DMS153 treated with DMSO at 0.1 percent for 48 hours (cell line): ENCODE results near the gene DSCAM.

Experiments used
- DNase-seq: peaks from one replicate; lab custom pipeline; 2025; ENCODE audit not compliant: unreplicated experiment; lab: John Stamatoyannopoulos, UW

The DSCAM gene

GRCh38 chr21:40783404-40783803, 63.6 kb downstream of the DSCAM start:
- no peak for DNase-seq

GRCh38 chr21:40770435-40771055, 76.4 kb downstream of the DSCAM start:
- no peak for DNase-seq

GRCh38 chr21:40769231-40769630, 77.7 kb downstream of the DSCAM start:
- DNase-seq = no peak

DNA sequence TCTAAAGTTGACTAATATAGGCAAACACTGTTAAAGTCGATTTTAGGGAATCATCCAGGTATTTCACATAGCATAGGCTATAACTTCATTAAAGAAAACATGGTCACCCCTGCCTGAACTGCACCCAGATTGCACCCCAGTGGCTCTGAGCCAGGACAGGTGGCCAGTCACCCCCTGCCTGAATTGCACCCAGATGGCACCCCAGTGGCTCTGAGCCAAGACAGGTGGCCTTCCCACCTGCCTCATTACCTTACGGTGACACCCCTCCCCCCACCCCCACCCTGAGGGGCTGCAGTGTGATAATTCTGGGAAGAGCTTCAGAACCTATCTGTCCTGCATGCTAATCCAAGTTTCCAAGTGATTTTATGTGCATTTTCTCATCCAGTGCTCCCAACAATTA, 78.9 kb downstream of the DSCAM start:
- DNase-seq = no peak

GRCh38 chr21:40766381-40766780, 80.6 kb downstream of the DSCAM start:
- DNase-seq = no peak

DNA sequence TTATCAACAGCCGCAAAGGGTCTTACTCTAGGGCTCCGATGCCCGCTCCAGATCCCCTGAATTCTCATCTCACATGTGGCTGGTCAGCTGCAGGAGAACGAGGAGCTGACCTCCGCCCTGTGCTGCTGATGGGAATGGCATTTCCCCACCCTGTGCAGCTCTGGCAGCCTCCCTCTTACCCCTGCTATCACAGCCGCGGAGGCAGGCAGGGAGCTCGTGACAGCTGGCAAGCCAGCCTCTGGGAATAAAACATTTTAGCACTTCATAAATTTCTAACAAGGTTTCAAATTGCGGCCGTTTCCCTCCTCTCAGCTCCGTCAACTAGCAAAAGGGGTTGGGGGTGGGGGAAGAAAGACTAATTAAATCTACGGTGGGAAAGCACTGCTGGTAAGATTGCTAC, 81.1 kb downstream of the DSCAM start:
- DNase-seq = no peak

DNA sequence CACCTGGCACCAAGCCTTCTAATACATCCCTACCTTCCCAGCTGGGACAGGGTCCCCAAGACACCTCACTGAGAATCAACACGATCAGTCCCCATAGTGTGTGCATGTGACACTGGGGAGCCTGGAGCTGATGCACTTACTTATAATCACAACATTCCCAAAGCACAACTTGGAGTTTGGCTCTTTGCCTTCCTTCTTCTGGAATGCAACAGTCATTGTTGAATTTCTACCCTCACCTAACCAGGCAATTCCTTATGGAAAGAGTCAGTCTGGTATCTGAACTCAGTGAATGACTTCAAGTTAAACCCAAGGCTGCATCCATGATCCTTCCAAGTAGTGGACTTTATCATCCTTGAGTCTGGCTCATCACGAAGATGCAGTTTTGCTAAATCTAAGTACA, 86.1 kb downstream of the DSCAM start:
- DNase-seq = no peak

DNA sequence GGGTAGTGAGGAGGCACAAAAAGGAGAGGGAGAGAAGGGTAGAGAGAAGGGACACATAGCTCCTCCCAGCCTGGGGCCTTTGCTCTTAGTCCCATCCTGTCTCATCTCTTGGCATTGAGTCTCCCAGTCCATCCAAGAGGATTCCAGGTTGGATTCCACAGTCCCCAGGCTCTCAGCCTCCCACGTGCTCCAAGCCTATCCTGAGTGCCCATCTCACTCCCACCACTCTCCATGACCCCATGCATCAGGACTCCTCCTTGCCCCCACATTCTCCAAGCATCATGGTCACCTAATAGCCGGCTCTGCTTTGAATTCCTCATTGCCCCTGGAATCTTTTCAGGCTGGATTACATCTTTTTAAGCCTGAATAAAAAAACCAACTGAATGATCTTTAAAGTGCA, 87.9 kb downstream of the DSCAM start:
- DNase-seq = no peak

DNA sequence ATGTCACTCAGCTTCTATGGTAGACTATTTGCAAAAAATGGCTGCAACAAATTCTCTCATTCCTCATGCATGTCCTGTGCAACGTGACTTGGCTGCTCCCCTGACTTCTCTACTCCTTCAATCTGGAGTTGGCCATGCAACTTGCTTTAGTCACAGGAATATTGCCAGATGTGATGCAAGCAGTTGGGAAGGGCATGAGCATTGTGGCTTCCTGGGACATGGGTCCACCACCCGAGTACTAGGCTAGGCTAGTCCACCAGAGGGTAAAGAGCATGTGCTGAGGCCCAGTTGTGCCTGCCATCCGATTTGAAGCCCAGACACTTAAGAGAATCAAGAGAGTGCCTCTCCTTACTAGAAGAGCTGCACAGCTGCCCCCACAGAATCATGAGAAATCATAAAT, 89.6 kb downstream of the DSCAM start:
- DNase-seq = no peak

GRCh38 chr21:40754466-40754865, 92.5 kb downstream of the DSCAM start:
- no peak for DNase-seq

DNA sequence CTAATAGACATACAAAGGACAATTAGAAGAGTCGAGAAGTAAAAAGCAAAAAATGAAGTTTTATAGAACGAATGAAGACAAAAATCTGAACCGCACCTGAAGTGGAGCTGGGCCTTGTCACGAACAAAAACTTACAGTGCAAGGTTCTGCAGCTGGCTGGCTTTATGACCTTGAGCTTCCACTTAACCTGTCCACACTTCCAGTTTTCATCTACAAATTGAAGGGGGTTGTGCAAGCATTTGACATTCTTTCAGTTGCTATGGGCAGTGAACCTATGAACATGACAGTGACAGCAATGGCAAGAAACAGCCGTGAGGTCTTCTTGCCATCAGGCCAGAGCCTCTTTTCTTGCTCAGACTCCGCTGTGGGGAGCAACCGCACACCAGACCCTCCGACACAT, 93.2 kb downstream of the DSCAM start:
- no peak for DNase-seq

GRCh38 chr21:40752125-40752524, 94.8 kb downstream of the DSCAM start:
- no peak for DNase-seq

DNA sequence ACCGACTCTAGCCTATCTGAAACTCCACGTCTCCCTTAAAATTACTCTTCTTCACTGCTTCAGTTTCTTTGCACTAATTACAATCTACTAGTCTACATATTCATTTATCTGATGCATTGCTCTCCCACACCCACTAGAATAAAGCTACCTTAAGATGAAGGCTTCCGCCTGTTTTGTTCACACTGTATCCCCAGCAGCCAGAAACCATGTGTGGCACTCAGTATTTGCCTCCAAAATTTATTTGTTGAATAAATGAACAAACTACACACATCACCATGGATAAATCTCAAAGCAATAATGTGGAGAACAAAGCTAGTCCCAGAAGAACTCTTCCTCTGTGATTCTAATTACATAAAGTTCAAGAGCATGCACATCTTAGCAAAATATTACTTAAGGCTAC, 95.7 kb downstream of the DSCAM start:
- DNase-seq = no peak

DNA sequence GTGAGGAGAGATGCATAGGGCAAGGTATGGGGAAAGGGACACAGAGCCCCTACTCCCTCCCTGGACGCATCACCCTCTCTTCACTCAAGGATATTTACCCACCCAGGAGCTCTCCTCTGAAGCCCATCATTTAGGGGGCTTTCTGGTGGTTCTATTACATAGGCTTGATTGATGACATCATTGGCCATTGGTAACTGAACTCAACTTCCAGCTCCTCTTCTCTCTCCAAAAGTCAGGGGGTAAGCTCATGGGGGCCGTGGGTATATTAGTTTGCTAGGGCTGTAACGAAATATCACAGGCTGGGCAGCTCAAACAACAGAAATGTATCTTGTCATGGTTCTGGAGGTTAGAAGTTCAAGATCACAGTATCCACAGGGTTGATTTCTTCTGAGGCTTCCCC, 110.8 kb downstream of the DSCAM start:
- no peak for DNase-seq

DNA sequence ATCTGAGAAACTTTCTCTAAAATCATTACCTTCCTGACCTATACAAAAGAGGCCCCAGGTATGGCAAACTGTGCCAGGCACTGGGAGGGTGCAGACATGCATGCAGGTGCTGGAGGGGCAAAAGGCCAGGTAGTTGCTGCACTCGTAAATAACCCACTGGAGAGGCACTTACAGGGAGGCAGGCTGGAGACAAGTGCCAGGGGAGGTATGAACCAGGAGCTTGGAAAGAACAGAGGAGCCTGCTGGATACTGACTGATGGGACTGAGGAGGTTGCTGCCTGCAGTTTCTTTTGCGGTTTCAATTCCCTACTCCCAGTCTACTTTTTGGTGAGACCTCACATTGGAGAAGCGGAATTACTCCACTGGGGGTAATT, 113.9 kb downstream of the DSCAM start:
- peak; percentile 7 for DNase-seq

GRCh38 chr21:40732253-40733023, 114.5 kb downstream of the DSCAM start:
- DNase-seq = no peak

- no peak for DNase-seq
Observed at GRCh38 chr21:40731206-40731605, 115.8 kb downstream of the DSCAM start.

- DNase-seq = no peak
Observed at GRCh38 chr21:40730426-40730800, 116.5 kb downstream of the DSCAM start.

GRCh38 chr21:40729761-40730425, 117.1 kb downstream of the DSCAM start:
- no peak for DNase-seq

- DNase-seq = no peak
Observed at GRCh38 chr21:40723966-40724365, 123.0 kb downstream of the DSCAM start.

- no peak for DNase-seq
Observed at GRCh38 chr21:40723317-40723716, 123.6 kb downstream of the DSCAM start.

- DNase-seq = no peak
Observed at GRCh38 chr21:40719615-40720014, 127.3 kb downstream of the DSCAM start.
